T-helper 17 cell (primary cell): ENCODE data around the gene CEP131. TPM values are rescaled to one million over a fixed set of nuclear protein-coding genes. Genes with fewer than 3 reads are reported as not detected.

Experiments
- ATAC-seq: fragments of 150-1000 bp; cut with Tn5 transposase; 2 replicates; pipeline ENCODE4 v1.10.0; 2021; ENCODE audit warnings: mild to moderate bottlenecking, moderate library complexity
- DNase-seq, 3 donors: peaks; one replicate each; pipeline versions ENCODE4 v3.0.0 to v3.0.0-alpha.2; 2020 to 2021
- H3K9me3 ChIP-seq: one replicate; pipeline ENCODE4 v1.7.0; 2013; ENCODE audit warnings: low read length, mild to moderate bottlenecking; ENCODE audit not compliant: control insufficient read depth, poor library complexity, severe bottlenecking
- H3K27ac Mint-ChIP-seq: one replicate; pipeline ENCODE4 v1.8.0; 2022; ENCODE audit warnings: mild to moderate bottlenecking, moderate library complexity, mixed read lengths
- H3K27me3 Mint-ChIP-seq: one replicate; pipeline ENCODE4 v1.8.0; 2022; ENCODE audit warnings: mixed read lengths
- H3K36me3 Mint-ChIP-seq: one replicate; pipeline ENCODE4 v1.8.0; 2022; ENCODE audit warnings: low read depth, mixed read lengths
- H3K4me1 Mint-ChIP-seq: one replicate; pipeline ENCODE4 v1.8.0; 2022; ENCODE audit warnings: mild to moderate bottlenecking, mixed read lengths
- H3K4me3 Mint-ChIP-seq: one replicate; pipeline ENCODE4 v1.8.0; 2022; ENCODE audit warnings: mild to moderate bottlenecking, moderate library complexity, mixed read lengths
- total RNA-seq, 4 donors: library from RNA in 2 of 4; stranded (reverse) in 2 of 4; gene quantifications; one replicate each; pipeline ENCODE4 v1.2.3 and lab custom pipeline; 2022 to 2026

Gene CEP131
- total RNA-seq, 2 donors from 2014 or later, result 8.2 to 10.5 TPM

- Mint-ChIP-seq H3K27me3 (no peaks in the 10 kb centered on the region), H3K4me3 (no peak overlapping the region), H3K4me1 (peaks cover 7% of the 10 kb centered on the region), H3K27ac (peak overlapping the region; percentile 24), H3K36me3 (no peaks in the 10 kb centered on the region)
- H3K9me3 ChIP-seq, result no peaks in the 10 kb centered on the region
- DNase-seq (no peak), ATAC-seq (no peak)
Observed at GRCh38 chr17:81247339-81247990, 24.7 kb upstream of the CEP131 start.

GRCh38 chr17:81246679-81247338 lies 24.0 kb upstream of the CEP131 start:
- no peaks in the 10 kb centered on the region for H3K9me3 ChIP-seq
- Mint-ChIP-seq H3K4me3 (peak overlapping the region; percentile 57), H3K4me1 (peaks cover 9% of the 10 kb centered on the region), H3K27me3 (no peaks in the 10 kb centered on the region), H3K36me3 (no peaks in the 10 kb centered on the region), H3K27ac (peak overlapping the region; percentile 24)
- no peak for DNase-seq
- ATAC-seq, result no peak

GRCh38 chr17:81246343-81246670 lies 23.5 kb upstream of the CEP131 start:
- no peaks in the 10 kb centered on the region for H3K36me3 Mint-ChIP-seq
- ATAC-seq (no peak), DNase-seq (no peak)
- H3K27ac Mint-ChIP-seq, result no peak overlapping the region
- no peak overlapping the region for H3K4me3 Mint-ChIP-seq
- no peaks in the 10 kb centered on the region for H3K9me3 ChIP-seq
- no peaks in the 10 kb centered on the region for H3K27me3 Mint-ChIP-seq
- peaks cover 13% of the 10 kb centered on the region for H3K4me1 Mint-ChIP-seq

- DNase-seq (no peak), ATAC-seq (no peak)
- Mint-ChIP-seq H3K27me3 (no peaks in the 10 kb centered on the region), H3K27ac (no peak overlapping the region), H3K4me3 (no peak overlapping the region), H3K4me1 (peaks cover 14% of the 10 kb centered on the region), H3K36me3 (no peaks in the 10 kb centered on the region)
- H3K9me3 ChIP-seq, result no peaks in the 10 kb centered on the region
Observed at GRCh38 chr17:81245665-81246342, 23.0 kb upstream of the CEP131 start.

- no peaks in the 10 kb centered on the region for H3K9me3 ChIP-seq
- H3K27ac Mint-ChIP-seq, result peak overlapping the region; percentile 16
- no peaks in the 10 kb centered on the region for H3K36me3 Mint-ChIP-seq
- H3K4me1 Mint-ChIP-seq, result peaks cover 16% of the 10 kb centered on the region
- H3K27me3 Mint-ChIP-seq, result no peaks in the 10 kb centered on the region
- DNase-seq, result no peak
- ATAC-seq, result no peak
- H3K4me3 Mint-ChIP-seq, result no peak overlapping the region
Observed at GRCh38 chr17:81245024-81245664, 22.4 kb upstream of the CEP131 start.

- no peaks in the 10 kb centered on the region for H3K9me3 ChIP-seq
- H3K36me3 Mint-ChIP-seq, result no peaks in the 10 kb centered on the region
- no peaks in the 10 kb centered on the region for H3K27me3 Mint-ChIP-seq
- DNase-seq (no peak), ATAC-seq (no peak)
- peaks cover 19% of the 10 kb centered on the region for H3K4me1 Mint-ChIP-seq
- H3K27ac Mint-ChIP-seq, result peak overlapping the region; percentile 16
- no peak overlapping the region for H3K4me3 Mint-ChIP-seq
Observed at GRCh38 chr17:81244358-81245023, 21.7 kb upstream of the CEP131 start.

- Mint-ChIP-seq H3K4me3 (no peak overlapping the region), H3K27me3 (no peaks in the 10 kb centered on the region), H3K4me1 (peaks cover 19% of the 10 kb centered on the region), H3K36me3 (no peaks in the 10 kb centered on the region), H3K27ac (no peak overlapping the region)
- DNase-seq (no peak), ATAC-seq (no peak)
- no peaks in the 10 kb centered on the region for H3K9me3 ChIP-seq
Observed at GRCh38 chr17:81243333-81243664, 20.5 kb upstream of the CEP131 start.

- Mint-ChIP-seq H3K27ac (no peak overlapping the region), H3K27me3 (no peaks in the 10 kb centered on the region), H3K4me3 (peak overlapping the region; percentile 73), H3K4me1 (peaks cover 22% of the 10 kb centered on the region), H3K36me3 (no peaks in the 10 kb centered on the region)
- H3K9me3 ChIP-seq, result no peaks in the 10 kb centered on the region
- DNase-seq (no peak), ATAC-seq (no peak)
Observed at GRCh38 chr17:81242421-81243332, 19.9 kb upstream of the CEP131 start.

GRCh38 chr17:81241648-81242420 lies 19.1 kb upstream of the CEP131 start:
- DNase-seq, result peak; percentile 39 to 57 (median 47)
- H3K27me3 Mint-ChIP-seq, result no peaks in the 10 kb centered on the region
- no peaks in the 10 kb centered on the region for H3K36me3 Mint-ChIP-seq
- H3K9me3 ChIP-seq, result no peaks in the 10 kb centered on the region
- no peak for ATAC-seq
- peak overlapping the region; percentile 73 for H3K4me3 Mint-ChIP-seq
- H3K4me1 Mint-ChIP-seq, result peaks cover 27% of the 10 kb centered on the region
- H3K27ac Mint-ChIP-seq, result no peak overlapping the region

GRCh38 chr17:81241203-81241602 lies 18.4 kb upstream of the CEP131 start:
- H3K9me3 ChIP-seq, result no peaks in the 10 kb centered on the region
- Mint-ChIP-seq H3K4me1 (peaks cover 27% of the 10 kb centered on the region), H3K27me3 (no peaks in the 10 kb centered on the region), H3K4me3 (no peak overlapping the region), H3K36me3 (no peaks in the 10 kb centered on the region), H3K27ac (no peak overlapping the region)
- no peak for DNase-seq
- no peak for ATAC-seq

- H3K27me3 Mint-ChIP-seq, result no peaks in the 10 kb centered on the region
- H3K9me3 ChIP-seq, result no peaks in the 10 kb centered on the region
- ATAC-seq, result no peak
- H3K27ac Mint-ChIP-seq, result no peak overlapping the region
- peak overlapping the region; percentile 21 for H3K4me3 Mint-ChIP-seq
- H3K36me3 Mint-ChIP-seq, result no peaks in the 10 kb centered on the region
- peaks cover 25% of the 10 kb centered on the region for H3K4me1 Mint-ChIP-seq
- DNase-seq, result no peak
Observed at GRCh38 chr17:81240761-81241160, 18.0 kb upstream of the CEP131 start.
